Liver (tissue), 9 donors: Measurements from ENCODE around the gene TRA2B. TPM values are rescaled to one million over a fixed set of nuclear protein-coding genes. Genes with fewer than 3 reads are reported as not detected.

Experiments
- DNase-seq: peaks from one replicate; pipeline ENCODE4 v3.0.0-alpha.2; 2017; ENCODE audit warnings: low spot score
- H3K27ac ChIP-seq, 2 donors: one replicate each; pipeline ENCODE4 v1.7.0; 2013; ENCODE audit warnings: inconsistent platforms in 2 of 2, low read length in 2 of 2, control low read depth in 1 of 2, low read depth in 1 of 2, mild to moderate bottlenecking in 1 of 2
- H3K27me3 ChIP-seq, 4 donors: one replicate each; pipeline versions ENCODE4 v1.6.1 to v1.7.0; 2013; ENCODE audit warnings: low read length in 3 of 4, inconsistent platforms in 1 of 4, mild to moderate bottlenecking in 1 of 4, moderate library complexity in 1 of 4; ENCODE audit not compliant: control insufficient read depth in 4 of 4, insufficient read depth in 4 of 4
- H3K36me3 ChIP-seq, 4 donors: one replicate each; pipeline versions ENCODE4 v1.6.1 to v1.7.0; 2013; ENCODE audit warnings: low read length in 3 of 4, mild to moderate bottlenecking in 3 of 4, low read depth in 1 of 4, moderate library complexity in 1 of 4; ENCODE audit not compliant: control insufficient read depth in 4 of 4, insufficient read depth in 3 of 4
- H3K4me1 ChIP-seq, 4 donors: one replicate each; pipeline versions ENCODE4 v1.6.1 to v1.7.0; 2013; ENCODE audit warnings: low read length in 3 of 4, mild to moderate bottlenecking in 3 of 4, moderate library complexity in 1 of 4; ENCODE audit not compliant: control insufficient read depth in 4 of 4, insufficient read depth in 4 of 4
- H3K4me3 ChIP-seq, 3 donors: one replicate each; pipeline versions ENCODE4 v1.6.1 to v1.7.0; 2013; ENCODE audit warnings: low read length in 3 of 3, control low read depth in 1 of 3, low read depth in 1 of 3, mild to moderate bottlenecking in 1 of 3
- H3K9ac ChIP-seq, 2 donors: one replicate each; pipeline ENCODE4 v1.7.0; 2013; ENCODE audit warnings: low read length in 2 of 2, mild to moderate bottlenecking in 2 of 2, moderate library complexity in 2 of 2, control low read depth in 1 of 2, low read depth in 1 of 2
- H3K9me3 ChIP-seq, 4 donors: one replicate each; pipeline versions ENCODE4 v1.6.1 to v1.7.0; 2013; ENCODE audit warnings: low read length in 3 of 4; ENCODE audit not compliant: control insufficient read depth in 4 of 4
- ATF3 ChIP-seq: IDR thresholded peaks from 2 replicates; pipeline ENCODE4 v1.6.1; 2016; ENCODE audit warnings: antibody characterized with exemption
- CTCF ChIP-seq: fragments of 150-350 bp; IDR thresholded peaks from 2 replicates; pipeline ENCODE4 v1.5.1; 2017; ENCODE audit warnings: improper control_type of control experiment, low read depth, low read length; ENCODE audit not compliant: missing input control
- EGR1 ChIP-seq, 2 donors: IDR thresholded peaks; 2 replicates each; pipeline ENCODE4 v1.6.1; 2016 to 2018; ENCODE audit warnings: antibody characterized with exemption in 2 of 2, low read depth in 2 of 2
- FOXA2 ChIP-seq: IDR thresholded peaks from 2 replicates; pipeline ENCODE4 v1.6.1; 2016; ENCODE audit warnings: antibody characterized with exemption
- GABPA ChIP-seq, 2 donors: IDR thresholded peaks in 1 of 2; conservative IDR thresholded peaks in 1 of 2; 2 replicates each; pipeline ENCODE4 v1.6.1; 2016; ENCODE audit warnings: antibody characterized with exemption in 2 of 2, mild to moderate bottlenecking in 1 of 2, moderate library complexity in 1 of 2
- HNF4A ChIP-seq, 2 donors: conservative IDR thresholded peaks; 2 replicates each; pipeline ENCODE4 v1.6.1; 2016; ENCODE audit warnings: antibody characterized with exemption in 2 of 2, mild to moderate bottlenecking in 2 of 2
- HNF4G ChIP-seq: IDR thresholded peaks from 2 replicates; pipeline ENCODE4 v1.6.1; 2016; ENCODE audit warnings: antibody characterized with exemption
- JUND ChIP-seq, 2 donors: IDR thresholded peaks; 2 replicates each; pipeline ENCODE4 v1.6.1; 2016; ENCODE audit warnings: antibody characterized with exemption in 2 of 2
- MAX ChIP-seq: IDR thresholded peaks from 2 replicates; pipeline ENCODE4 v1.6.1; 2016; ENCODE audit warnings: antibody characterized with exemption
- RAD21 ChIP-seq, 2 donors: IDR thresholded peaks; 2 replicates each; pipeline ENCODE4 v1.6.1; 2016; ENCODE audit warnings: antibody characterized with exemption in 2 of 2, mild to moderate bottlenecking in 2 of 2
- REST ChIP-seq: IDR thresholded peaks from 2 replicates; pipeline ENCODE4 v1.6.1; 2016; ENCODE audit warnings: antibody characterized with exemption, mild to moderate bottlenecking
- RXRA ChIP-seq, 2 donors: IDR thresholded peaks; 2 replicates each; pipeline ENCODE4 v1.6.1; 2017 to 2018; ENCODE audit warnings: antibody characterized with exemption in 2 of 2, mild to moderate bottlenecking in 1 of 2
- SP1 ChIP-seq: IDR thresholded peaks from 2 replicates; pipeline ENCODE4 v1.6.1; 2018; ENCODE audit warnings: antibody characterized with exemption, mild to moderate bottlenecking
- TAF1 ChIP-seq: conservative IDR thresholded peaks from 2 replicates; pipeline ENCODE4 v1.6.1; 2016; ENCODE audit warnings: antibody characterized with exemption, mild to moderate bottlenecking
- YY1 ChIP-seq: IDR thresholded peaks from 2 replicates; pipeline ENCODE4 v1.6.1; 2016; ENCODE audit warnings: antibody characterized with exemption, mild to moderate bottlenecking
- ZBTB33 ChIP-seq: IDR thresholded peaks from 2 replicates; pipeline ENCODE4 v1.6.1; 2016; ENCODE audit warnings: antibody characterized with exemption
- WGBS: extraction: QIAGEN DNeasy Blood & Tissue Kit; methylation state at CpG from one replicate; pipeline ENCODE4 v1.1.7; 2013; 5-methylcytosine and 5-hydroxymethylcytosine counted together
- polyA plus RNA-seq, 2 donors: library from polyadenylated mRNA; stranded (reverse) in 1 of 2; unstranded in 1 of 2; fragments of 200-250 nt in 1 of 2; fragments of >200 nt in 1 of 2; fragmentation: Nextera tagmentation in 1 of 2; extraction: Ambion mirVana in 1 of 2; gene quantifications; one replicate each; pipeline versions ENCODE4 v1.2.1 to v1.2.3, GENCODE V29; 2013 to 2015
- total RNA-seq, 2 donors: library from RNA; depleted of rRNA; stranded (reverse); fragments of >200 nt; gene quantifications; one replicate each; pipeline ENCODE4 v1.2.3, GENCODE V29; 2014
- donor health status: healthy.
- donor health status: healthy.
- donor health status: healthy.
- donor health status: healthy.
- donor health status: healthy.

The TRA2B gene
- total and polyA plus RNA-seq, 4 donors, result 31.8 to 106 (median 70.4) TPM

- Histone ChIP-seq H3K9ac (no peak overlapping the region), H3K36me3 (peaks cover 13 to 62% (median 51%) of the 10 kb centered on the region in 4 donors), H3K9me3 (no peaks in the 10 kb centered on the region), H3K4me1 (peaks cover 11 to 41% (median 38%) of the 10 kb centered on the region in 4 donors), H3K27me3 (no peaks in the 10 kb centered on the region), H3K27ac (no peak overlapping the region), H3K4me3 (no peak overlapping the region)
- 95% methylated on average over 14 of the region's 14 CpGs for WGBS
- DNase-seq, result no peak
- TF ChIP-seq TAF1 (no peak), RAD21 (IDR thresholded peaks at IDR 0.05) (no peak), EGR1 (IDR thresholded peaks at IDR 0.05; ENCODE audit: low read depth in 2 of 2) (no peak), GABPA (IDR thresholded peaks at IDR 0.05 in 1 of 2, conservative IDR thresholded peaks at IDR 0.05 in 1 of 2) (no peak), YY1 (no peak), REST (no peak), ZBTB33 (no peak), HNF4A (conservative IDR thresholded peaks at IDR 0.05) (no peak), CTCF (no peak), RXRA (IDR thresholded peaks at IDR 0.05) (no peak), MAX (no peak), HNF4G (no peak), JUND (IDR thresholded peaks at IDR 0.05) (no peak), FOXA2 (no peak), SP1 (no peak), ATF3 (no peak)
These were observed 12.5 kb downstream of the TRA2B start for GRCh38 chr3:185925353-185925752.

GRCh38 chr3:185924375-185924774 lies 13.4 kb downstream of the TRA2B start:
- no peak overlapping the region for H3K4me3 ChIP-seq
- 89% methylated on average over 7 of the region's 7 CpGs for WGBS
- TF ChIP-seq YY1, result no peak
- H3K27ac ChIP-seq, result no peak overlapping the region
- peaks cover 6 to 31% (median 29%) of the 10 kb centered on the region in 4 donors for H3K4me1 ChIP-seq
- DNase-seq, result no peak
- no peak overlapping the region for H3K9ac ChIP-seq
- H3K27me3 ChIP-seq, result no peaks in the 10 kb centered on the region
- H3K36me3 ChIP-seq, result peaks cover 14 to 69% (median 61%) of the 10 kb centered on the region in 4 donors
- H3K9me3 ChIP-seq, result no peaks in the 10 kb centered on the region
